IPS-NIHi7 (cell line): ENCODE measurements around the gene SPAST.
"Not testable (repeated sequence)": the region's sequence is repeated elsewhere in the genome, so short reads cannot be mapped to it uniquely, and the experiment has no call there.

Source experiments
- DNase-seq: peaks from one replicate; pipeline ENCODE4 v3.0.0; 2012; ENCODE audit warnings: mixed read lengths; ENCODE audit errors: extremely low spot score

Gene SPAST

DNA sequence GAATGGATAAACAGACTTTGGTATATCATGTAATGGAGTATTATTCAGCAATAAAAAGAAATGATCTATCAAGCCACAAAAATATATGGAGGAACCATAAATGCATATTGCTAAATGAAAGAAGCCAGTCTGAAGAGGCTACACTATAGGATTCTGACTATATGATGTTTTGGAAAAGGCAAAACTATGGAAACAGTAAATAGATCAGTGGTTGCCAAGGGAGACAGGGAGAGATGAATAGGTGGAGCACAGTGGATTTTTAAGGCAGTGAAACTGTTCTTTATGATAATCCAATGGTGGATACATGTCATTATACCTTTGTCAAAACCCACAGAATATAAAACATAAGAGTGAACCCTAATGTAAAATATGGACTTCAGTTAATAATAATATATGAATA, 61.3 kb downstream of the SPAST start:
- no peak for DNase-seq

DNA sequence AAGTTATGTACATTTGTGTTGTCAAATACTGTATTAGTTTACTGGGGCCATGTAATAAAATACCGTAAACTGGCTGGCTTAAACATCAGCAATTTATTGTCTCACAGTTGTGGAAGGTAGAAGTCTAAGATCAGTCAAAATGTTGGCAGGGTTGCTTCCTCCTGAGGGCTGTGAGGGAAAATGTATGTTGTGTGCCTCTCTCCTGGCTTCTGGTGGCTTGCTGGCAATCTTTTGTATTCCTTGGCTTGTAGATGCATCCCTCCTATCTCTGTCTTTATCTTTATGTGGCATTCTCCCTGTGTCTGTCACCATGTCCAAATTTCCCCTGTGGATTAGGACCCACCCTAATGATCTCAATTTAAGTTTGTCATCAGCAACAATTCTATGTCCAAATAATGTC, 65.3 kb downstream of the SPAST start:
- DNase-seq: no peak

DNA sequence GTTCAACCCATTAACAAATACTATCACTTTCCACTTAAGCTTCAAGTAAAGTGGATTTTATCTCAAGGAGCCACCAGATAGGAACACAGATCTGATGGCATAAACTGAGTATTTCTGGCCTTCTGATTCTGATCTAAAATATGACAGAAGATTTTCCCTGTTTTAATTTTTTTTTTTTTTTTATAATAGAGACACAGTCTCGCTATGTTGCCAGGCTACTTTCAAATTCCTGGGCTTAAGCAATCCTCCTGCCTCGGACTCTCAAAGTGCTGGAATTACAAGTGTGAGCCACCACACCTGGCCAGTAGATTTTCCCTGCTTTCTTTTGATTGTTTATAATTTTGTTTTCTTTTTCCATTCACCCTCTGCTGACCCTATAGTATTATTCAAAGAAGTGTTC, 65.7 kb downstream of the SPAST start:
- DNase-seq: no peak

DNA sequence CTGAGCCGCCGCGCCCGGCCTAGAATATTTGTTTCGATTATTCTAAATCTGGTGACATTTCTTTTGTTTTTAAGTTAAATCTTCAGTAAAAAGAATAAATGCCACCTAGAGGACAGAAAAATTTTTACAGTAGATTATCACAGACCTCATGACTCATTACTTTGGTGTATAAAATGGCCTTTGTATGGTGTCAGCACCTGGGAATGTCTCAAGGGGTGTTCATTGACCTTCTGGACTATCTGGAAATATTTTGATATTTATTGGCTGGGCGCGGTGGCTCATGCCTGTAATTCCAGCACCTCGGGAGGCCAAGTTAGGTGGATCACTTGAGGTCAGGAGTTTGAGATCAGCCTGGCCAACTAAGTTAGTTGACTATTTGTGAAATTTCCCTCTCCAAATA, 72.1 kb downstream of the SPAST start:
- peak; percentile 56 for DNase-seq

DNA sequence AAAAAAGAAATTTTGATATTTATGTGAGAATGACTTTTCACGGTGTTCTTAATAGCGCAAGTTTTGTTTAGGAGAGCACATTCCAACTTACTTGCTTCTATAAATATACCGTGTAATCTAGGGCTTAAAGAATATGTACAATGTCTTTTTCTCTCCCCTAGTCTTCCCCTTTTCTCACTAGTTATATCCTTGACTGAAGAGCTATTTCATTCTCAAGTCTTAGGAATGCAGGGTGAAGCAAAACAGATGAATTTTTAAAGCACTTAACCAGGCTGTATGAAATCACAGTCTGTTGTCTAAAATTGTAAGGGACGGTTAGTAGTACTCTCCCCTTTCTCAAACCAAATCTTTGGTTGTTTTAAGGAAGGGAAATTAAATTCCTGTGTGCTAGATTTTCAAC, 72.7 kb downstream of the SPAST start:
- no peak for DNase-seq

DNA sequence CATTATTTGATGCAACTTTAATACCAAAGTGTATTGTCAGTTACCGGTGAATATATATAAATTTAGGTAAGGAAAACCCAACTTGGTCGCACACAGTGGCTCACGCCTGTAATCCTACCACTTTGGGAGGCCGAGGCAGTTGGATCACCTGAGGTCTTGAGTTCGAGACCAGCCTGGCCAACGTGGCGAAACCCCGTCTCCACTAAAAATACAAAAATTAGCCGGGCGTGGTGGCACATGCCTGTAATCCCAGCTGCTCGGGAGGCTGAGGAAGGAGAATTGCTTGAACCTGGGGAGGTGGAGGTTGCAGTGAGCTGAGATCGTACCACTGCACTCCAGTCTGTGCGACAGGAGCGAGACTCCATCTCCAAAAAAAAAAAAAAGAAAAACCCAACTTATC, 88.2 kb downstream of the SPAST start:
- not testable (repeated sequence) for DNase-seq

DNA sequence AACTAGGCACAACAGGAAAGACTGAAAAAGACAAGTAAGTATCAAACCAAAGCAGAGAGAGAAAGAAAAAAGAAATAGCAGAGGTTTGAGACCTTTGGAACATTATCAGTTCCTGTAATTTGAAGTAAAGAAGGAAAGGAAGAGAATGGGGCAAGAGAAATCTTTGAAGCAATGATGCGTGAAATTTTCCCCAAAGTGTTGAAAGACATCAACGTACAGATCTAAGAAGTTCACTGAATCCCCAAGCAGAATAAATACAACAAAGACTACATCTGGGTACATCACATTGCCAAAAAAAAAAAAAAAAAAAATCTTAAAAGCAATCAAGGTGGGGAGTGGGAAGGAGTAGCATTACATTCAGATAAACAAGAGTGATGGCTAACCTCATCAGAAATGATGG, 96.3 kb downstream of the SPAST start:
- DNase-seq: no peak

DNA sequence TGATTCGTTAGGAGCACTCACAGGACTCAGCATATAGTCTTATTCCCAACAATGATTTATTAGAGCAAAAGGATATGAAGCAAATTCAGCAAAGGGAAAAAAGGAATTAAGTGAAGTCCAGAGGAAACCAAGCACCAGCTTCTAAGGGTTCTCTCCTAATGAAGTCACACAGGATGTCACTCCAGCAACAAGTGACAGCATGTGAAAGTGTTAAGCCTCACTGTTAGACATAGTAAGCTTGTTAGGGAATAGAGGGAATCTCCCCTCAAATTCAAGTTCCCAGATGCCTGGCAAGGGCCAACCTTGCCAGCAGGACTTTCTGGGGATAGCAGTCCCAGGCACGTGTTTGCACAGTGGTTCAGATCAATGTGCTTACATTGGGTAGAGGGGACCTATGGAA, 97.9 kb downstream of the SPAST start:
- DNase-seq: no peak

DNA sequence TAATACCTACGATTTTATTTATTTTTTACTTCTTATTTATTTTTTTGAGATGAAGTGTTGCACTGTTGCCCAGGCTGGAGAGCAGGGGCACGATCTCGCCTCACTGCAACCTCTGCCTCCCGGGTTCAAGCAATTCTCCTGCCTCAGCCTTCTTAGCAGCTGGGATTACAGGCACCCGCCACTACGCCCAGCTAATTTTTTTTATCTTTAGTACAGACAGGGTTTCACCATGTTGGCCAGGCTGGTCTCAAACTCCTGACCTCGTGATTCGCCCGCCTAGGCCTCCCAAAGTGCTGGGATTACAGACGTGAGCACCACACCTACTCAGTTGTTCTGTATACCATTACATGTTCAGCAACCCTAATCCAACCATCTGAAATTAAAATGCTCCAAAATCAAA, 100.9 kb downstream of the SPAST start:
- DNase-seq: not testable (repeated sequence)

DNA sequence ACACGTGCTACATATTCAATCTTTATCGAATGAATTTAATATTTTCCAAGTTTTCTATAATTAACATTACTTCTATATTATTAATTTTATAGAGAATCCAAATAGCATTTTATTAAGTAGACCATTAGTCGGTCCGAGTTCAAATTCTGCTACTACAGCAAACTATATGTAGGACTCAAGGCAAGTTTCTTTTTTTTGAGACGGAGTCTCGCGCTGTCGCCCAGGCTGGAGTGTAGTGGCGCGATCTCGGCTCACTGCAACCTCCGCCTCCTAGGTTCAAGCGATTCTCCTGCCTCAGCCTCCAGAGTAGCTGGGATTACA, 101.6 kb downstream of the SPAST start:
- DNase-seq: not testable (repeated sequence)

DNA sequence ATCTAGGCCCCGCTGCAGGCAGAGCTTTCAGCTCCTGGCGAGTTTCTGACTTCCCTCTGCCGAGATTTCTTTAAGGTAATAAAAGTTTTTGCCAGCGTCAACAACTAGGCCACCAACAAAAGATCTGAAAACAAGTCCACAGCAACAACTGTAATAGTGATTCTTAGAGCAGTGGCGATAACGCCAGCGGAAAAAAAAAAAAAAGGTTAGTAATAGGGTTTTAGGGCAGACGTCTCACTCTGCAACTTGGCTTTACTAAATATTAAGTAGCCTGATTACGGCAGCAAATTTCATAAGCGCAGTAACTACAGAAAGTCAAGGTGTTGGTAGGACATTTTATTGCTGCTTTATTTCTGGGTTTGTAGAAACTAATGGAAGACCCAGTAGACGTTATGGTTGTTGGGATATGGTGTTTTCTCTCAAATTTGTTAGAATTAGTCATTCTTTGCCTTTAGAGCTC, 102.8 kb downstream of the SPAST start:
- DNase-seq: no peak

DNA sequence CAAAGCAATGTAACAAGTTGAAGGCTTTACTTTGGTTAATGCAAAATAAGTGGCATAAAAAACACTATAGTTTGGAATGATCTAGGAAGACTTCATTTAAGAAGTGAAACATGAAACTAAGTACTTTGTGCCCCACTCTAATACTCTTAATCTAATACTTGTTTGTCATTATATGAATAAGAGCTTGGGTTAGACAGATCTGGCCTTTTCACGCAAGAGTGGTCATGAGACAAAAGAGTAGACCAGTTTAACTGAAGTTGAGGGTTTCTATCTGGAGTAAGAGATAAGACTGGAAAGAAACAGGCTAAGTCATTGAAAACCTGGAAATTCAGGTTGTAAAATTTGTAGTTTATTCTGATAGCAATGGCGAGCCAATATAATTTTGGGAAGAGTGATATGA, 105.2 kb downstream of the SPAST start:
- no peak for DNase-seq

DNA sequence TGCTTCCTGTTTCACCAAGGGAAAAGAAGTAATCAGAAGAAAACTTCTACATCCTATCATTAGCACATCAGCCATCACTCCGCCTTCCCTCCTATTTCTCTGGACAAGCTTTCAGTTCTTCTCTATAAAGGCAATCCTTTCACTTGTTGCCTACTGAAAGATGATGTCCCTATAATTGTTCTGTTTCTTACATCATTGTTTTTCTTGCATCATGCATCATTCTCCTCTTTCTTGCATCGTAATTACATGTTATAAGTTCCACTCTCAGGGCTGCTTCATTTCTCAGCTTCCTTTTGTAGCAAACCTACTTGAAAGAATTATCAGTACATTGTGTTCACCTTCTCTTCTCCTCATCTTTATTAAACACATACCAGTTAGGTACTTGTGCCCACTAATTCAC, 109.5 kb downstream of the SPAST start:
- DNase-seq: no peak

DNA sequence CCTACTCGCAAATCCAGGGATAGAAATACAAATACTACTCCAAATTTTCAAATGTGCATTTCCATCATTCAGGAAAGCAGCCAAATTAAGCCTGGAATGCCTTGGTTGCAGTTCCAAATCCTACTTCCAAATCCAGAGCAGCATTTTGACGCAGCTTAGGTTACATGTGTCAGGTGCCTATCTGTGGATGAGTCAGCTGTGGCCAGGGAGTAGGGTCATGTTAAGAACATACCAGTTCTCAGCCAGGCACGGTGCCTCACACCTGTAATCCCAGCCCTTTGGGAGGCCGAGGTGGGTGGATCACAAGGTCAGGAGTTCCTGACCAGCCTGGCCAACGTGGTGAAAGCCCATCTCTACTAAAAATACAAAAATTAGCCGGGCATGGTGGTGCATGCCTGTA, 119.3 kb downstream of the SPAST start:
- DNase-seq: no peak

DNA sequence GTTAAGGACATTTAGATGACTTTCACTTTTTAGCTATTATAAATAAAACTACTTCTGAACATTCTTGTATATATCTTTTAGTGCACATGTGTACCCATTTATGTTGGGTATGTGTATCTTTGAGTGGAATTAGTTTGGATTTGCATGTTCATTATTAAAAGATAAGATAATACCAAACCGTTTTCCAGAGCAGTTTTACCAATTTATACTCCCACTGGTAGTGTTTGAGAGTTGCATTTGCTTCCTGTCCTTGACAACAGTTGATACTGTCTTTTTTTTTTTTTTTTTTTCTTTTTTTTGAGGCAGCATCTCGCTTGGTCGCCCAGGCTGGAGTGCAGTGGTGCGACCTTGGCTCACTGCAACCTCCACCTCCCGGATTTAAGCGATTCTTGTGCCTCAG, 125.7 kb downstream of the SPAST start:
- no peak for DNase-seq

DNA sequence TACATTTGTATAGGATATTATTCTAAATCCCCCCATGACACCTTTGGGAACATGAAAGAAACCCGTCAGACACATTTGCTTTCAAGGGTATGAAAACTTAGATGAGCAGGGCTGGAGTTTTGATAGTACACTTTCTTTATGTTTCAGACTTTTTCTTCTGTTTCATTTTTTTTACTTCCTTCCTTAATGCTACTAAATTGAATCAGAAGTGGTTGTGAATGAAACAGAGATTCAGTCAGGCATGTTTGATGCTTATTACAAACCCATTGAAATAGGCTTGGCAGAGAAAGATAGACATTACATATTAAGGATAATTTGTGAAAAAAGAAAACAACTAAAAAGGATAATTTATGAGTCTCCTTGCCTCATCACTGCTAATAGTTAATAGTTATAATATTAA, 129.1 kb downstream of the SPAST start:
- DNase-seq: no peak

DNA sequence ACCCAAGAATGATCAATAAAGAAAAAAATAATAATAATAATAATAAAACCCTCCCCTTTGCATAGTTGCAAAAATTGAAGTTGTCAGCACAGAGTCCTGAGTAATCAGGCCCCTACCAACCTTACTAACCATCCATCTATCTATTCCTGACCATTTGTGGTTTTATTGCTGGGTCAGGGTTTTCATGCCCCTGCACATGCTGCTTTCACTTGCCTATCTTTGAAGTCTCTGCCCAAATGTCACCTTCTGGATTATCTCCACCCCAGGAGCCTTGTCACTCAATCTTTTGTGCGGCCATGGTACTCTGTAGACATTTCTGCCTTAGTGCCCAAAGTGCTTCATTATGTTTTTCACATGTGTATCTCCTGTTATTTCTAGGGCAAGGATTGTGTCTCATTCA, 137.5 kb downstream of the SPAST start:
- DNase-seq: no peak

DNA sequence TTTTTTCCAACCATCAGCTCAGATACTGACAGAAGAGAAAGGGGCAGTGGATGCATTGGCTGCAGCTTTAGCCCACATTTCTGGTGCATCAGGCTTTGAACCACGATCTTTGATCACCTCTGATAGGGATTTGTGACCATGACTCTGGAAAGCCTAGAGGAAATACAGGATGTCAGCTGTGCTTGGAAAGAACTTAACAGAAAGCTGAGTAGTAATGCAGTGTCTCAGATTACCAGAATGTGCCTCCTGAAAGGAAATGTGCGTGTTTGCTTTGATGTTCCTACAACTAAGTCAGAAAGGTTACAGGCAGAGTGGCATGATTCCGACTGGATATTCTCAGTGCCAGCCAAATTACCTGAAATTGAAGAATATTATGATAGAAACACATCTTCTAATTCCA, 140.1 kb downstream of the SPAST start:
- DNase-seq: not testable (repeated sequence)
